Activated CD8-positive, alpha-beta memory T cell treated with anti-CD3 and anti-CD28 coated beads, Interleukin-2, amount 50 U/mL, for 24 hours (primary cell): Measurements from ENCODE around the gene RSU1.

ENCODE experiments used
- DNase-seq: peaks from one replicate; pipeline ENCODE4 v3.0.0-alpha.2; 2020; ENCODE audit errors: extremely low read depth

Gene RSU1

DNA sequence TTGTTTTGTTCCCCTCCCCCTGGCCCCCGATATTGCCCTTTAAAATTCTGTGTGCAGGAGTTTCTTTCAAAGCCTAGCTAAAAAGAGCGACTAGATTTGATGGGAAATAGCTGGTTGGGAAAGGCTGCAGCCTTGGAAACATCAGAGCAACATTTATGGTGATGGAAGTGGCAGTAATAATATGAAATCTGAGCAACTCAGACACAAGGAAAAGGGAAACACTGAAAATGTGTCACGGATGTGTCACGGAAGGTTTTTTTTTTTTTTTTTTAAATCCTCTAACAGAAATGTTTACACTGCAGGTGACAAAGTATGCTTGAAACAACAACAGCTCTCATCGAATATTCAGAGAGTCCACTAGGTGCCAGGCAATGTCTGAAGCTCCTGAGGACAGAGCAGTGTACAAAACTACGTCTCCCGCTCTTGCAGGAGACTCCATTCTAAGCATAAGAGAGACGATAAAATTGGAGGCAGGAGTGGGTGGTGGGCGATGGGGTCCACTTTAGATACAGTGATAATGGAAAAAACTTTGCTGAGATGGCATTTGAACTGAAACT lies 143.0 kb downstream of the RSU1 start:
- DNase-seq = no peak

DNA sequence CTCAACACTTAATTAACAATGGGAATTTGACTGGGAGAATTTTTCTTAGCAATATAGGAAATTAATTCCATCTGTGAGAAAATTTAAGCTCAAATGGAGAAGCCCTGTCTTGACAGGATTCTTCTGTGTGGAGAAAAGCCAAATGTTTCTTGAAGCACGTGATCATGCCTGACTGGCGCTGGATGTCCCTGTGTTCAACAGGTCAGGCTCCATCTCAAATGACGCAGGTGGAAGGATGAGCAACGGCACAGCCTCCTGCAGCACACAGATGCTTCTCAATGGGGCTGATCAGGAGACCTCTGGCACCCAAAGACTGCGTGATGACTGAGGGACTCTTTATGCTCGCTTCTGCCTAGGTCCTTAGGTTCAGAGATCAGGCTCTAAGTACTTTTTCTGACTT lies 143.8 kb downstream of the RSU1 start:
- no peak for DNase-seq

DNA sequence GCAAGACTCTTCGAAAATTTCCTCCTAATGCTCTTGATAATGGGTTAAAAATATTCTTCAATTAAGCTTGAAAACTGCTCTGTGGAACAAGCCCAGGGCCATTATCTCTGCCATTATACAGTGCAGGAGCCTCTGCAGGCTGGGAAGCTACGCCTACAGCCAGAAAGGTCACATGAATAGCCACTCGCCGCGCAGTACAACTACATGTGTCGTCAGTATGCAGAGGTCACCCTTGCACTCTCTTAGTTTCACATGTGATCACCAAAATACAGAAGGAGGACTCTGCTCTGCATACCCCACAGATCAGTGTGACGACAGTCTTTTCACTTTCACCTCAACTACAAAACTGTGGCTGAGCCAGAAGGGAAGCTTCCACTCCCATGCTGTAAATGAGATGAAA lies 153.8 kb downstream of the RSU1 start:
- DNase-seq = no peak

DNA sequence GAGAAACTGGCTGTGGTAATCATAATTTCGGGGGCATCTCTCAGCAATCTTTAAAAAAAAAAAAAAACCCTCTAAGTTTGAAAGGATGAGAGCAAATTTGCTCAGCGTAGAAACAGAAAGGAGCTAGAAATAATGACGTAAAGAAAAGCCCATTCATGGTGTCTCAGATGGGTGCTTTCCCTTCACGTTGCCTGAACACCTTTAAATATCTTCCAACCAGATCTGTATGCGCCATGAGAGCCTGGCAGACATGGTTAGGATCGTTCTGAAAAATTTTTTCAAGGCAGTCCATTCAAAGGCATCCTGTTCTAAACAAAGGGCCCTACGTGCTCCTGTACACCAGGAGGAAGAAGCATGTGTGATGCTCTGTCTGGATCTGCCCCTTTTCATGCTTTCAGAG lies 154.3 kb downstream of the RSU1 start:
- no peak for DNase-seq

DNA sequence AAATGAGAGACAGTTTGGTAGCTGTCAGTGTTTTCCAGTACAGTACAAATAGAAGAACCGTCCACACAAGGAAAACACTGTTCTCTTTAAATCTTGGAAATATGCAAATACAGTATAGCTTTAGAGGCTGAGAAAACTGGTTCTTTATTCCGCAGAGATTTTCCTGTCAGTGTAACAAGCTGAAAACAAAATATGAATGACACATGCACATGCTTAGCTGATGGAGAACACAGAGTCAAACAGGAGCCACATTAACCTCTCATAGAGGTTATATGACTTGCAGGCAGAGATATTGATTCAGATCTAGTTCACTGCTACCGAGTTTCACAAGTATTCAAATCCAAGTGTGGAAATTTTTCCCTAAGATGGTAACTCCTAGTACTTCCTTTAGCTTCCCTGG lies 160.3 kb downstream of the RSU1 start:
- no peak for DNase-seq

DNA sequence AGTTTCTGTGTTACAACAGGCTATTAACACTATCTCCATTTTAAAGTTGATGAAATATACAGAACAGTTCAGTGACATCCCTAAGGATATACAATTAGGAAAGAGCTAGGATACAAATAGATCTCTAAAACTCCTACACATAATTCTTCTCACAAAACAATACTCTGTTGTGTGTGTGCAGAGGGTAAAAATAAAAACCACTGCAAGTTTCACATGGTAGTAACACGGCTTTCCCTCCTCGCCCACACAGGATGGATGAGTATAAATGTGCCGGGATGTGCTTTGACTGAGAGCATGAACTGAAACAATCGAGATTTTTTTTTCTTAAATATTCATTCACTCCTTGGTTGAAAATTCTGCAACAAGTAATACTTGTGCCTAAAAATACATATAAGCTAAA lies 164.0 kb downstream of the RSU1 start:
- DNase-seq = no peak

DNA sequence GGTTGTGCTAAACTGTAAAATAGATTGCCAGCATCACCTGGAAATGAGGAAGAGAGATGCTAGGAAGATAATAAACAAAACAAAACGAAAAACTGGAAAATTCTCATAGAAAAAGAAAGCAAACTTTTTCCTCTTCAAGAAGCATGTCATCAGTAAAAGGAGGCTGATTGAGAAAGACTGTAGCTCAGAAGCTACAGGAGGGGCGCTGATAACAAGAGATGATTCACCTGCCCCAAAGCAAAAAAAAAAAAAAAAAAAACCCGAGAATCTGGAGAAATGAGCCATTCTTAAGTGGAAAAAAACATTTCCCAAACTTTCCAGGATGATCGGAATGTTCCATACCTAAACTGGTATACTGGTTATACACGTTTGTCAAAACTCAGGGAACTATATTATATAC lies 165.1 kb downstream of the RSU1 start:
- DNase-seq = no peak

DNA sequence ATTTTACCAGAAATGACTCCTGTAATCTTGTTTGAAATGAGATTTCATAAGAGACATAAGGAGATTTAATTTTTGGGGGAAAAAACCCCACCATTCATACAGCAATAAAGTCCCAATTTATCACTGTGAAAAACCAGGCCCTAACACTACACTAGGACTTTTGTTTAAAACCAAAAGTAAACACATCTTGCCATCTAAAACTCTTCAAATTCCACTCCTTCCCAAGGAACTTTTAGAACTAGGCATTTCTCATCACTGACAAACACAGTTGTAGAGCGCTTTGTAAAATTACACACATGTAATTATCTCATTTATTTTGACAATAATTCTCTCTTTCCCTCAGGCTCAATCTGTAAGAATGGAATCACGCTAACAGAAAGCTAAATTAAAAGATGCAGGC lies 167.5 kb downstream of the RSU1 start:
- no peak for DNase-seq

DNA sequence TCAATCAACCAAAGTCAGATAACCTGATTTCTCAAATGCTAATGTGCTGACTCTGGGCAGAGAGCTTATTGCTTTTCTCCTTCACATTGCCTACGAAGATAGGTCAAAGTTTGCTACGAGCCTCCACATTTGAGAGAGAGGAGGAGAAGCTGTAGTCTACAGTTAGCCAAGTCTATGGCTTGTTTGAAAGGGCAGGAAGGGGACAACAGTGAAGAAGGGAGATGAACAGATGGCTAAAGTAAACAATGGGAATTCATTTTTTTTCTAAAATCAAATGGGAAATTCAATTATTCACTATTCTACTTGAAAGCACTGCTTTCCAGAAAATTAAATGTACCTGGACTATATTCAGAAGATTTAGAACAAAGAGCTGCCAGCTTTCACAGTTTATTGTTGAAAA lies 168.9 kb downstream of the RSU1 start:
- DNase-seq = no peak

DNA sequence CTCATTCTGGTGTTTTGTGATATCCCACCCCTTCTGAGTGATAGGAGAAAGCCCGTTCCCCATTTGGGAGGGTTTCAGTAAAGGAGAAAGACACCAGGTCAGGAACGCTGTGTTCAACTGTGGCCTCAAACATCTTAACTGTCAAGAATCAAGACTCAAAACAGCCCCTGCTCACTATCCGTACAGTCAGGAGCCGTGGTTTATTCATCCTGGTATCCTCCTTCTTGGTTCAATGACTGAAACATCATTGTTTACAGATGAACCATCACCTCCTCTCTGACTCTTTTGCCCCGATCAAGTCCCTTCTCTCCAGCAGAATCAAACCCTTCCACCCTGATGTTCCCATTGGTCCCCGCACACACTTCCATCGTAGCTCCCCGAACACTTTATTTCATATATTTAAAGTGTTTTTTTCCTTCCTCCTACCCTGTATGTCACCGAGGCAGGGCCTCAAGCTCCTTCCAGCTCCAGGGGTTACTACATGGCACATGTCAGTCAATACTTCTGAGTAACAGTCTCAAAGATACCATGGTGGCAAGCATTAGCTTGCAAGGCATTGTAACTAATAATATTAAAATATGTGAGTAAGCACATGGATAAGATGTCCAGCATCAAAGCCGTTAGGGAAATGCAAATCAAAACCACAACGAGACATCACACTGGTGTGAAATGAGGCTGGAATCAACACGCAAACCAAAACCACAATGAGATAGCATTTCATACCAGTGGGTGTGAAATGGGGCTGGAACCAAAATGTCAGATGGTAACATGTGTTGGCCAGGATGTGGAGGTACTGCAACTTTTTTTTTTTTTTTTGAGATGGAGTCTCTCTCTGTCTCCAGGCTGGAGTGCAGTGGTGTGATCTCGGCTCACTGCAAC lies 170.8 kb downstream of the RSU1 start:
- DNase-seq = no peak

DNA sequence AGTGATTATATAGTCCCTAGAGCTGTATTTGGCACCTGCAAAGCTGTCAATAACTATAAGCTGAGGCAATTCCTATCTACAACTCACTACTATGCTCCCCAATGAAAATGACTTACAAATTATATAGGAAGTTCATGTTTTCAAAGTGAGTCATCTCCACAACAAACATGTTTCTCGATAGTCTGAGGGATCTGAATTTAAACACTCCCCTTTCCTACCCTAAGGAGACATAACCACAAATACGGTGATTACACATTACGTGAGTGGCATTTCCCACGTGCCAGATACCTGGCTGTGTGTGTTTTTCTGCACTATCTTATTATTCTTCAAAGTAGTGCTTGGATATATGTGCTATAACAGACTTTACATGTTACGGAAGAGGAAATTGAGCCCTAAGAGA lies 173.1 kb downstream of the RSU1 start:
- DNase-seq = no peak

DNA sequence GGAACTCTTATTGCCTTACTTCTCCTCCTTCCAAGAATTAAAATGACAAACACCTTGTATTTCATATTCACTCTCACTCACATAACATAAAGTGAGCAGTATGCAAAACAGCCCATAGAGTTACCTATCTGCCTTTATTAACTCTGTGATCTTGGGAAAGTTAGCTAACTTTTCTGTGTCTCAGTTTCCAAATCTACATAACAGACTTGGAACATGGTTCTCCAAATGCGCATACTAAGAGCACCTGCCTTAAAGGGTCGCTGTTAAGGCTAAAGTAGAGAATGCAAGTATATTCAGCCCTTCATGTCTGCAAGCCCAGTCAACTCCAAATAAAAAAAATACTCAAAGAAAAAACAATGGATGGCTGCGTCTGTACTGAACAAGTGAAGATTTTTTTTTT lies 173.7 kb downstream of the RSU1 start:
- no peak for DNase-seq

DNA sequence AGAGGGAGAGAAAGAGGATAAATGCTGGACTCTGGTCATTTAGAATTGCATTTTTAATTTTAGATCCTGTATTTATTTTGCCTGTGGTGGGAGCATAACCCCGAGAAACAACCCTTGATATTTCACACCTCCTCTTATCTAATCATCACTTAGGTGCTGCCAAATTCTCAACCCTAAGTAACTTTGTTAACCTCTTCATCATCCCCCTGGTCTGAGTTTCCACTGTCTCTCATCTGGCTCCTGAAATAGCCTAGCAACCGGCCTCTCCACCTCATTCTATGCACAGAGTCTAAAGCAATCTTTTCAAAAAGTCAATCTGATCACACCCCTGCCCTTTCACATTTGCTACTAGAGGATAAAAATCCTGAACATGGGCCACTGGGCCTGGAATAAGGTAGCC lies 177.1 kb downstream of the RSU1 start:
- DNase-seq = no peak

DNA sequence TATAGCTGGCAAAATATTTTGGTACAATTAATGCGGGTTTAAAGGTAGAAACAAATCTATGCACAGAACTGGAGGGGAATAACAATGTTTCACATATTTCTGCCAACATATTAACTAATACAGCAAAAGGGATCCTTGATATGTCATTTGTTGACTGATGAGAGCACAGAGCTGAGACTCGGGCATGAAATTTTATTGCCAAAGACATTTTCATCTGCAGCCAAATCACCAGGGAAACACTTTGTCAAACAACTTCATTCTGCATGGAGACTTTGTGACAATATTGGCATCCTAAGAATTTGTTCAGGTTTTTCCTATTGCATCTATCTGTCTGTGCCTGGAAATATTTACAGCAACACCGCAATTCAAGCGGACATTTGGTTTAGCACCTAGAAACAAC lies 177.8 kb downstream of the RSU1 start:
- DNase-seq = no peak

DNA sequence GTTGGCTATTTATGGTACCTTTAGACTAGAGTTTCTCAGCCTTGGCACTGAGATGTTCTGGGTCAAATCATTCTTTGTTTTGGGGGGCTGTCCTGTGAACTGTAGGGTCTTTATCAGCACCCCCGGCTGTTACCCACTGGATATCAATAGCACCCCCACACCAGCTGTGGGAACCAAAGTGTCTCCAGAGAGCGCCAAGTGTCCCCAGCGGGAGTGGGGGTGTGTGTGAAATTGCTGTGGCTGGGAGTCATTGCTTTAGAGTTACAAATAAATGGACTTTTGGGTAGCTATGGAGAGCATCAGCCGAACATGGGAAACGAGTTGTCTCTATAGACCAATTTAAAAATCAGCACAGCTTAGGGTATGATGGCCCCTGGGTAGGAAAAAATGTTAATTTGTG lies 184.2 kb downstream of the RSU1 start:
- DNase-seq = no peak

DNA sequence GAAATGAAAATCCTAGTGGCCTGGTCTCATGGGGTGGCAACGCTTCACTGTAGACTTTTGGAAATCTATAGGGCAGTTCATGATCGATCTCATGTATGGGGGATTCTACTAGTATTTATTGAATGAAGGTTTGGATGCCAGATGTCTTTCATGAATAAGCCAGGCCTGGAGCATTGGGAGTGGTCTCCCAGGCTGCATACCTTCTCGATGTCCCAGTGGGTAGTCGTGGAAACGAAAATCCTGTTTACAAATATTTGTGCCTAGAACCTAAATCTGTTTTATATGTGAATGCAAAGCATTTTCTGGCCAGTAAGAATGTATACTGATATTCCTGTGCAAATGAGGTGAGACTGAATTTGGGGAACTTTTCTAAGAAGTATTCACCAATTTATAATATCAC lies 190.5 kb downstream of the RSU1 start:
- DNase-seq = no peak

DNA sequence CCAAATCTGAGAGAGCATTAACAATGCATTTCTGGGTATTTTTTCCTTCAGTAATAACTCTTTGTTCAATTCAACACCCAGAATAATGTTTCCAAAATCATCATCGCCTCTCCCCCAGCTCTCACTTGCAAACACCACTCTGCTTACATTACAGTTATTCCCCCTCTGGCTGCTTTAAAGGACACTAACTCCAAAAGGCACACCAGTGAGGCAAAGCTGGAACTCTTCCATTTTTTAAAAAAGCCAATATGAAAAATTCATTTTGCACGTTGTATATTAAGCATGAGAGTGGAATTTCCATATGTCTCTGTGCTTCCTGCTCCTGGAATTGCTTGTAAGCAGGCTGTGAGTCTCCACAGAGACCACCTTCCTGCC lies 204.3 kb downstream of the RSU1 start:
- no peak for DNase-seq

DNA sequence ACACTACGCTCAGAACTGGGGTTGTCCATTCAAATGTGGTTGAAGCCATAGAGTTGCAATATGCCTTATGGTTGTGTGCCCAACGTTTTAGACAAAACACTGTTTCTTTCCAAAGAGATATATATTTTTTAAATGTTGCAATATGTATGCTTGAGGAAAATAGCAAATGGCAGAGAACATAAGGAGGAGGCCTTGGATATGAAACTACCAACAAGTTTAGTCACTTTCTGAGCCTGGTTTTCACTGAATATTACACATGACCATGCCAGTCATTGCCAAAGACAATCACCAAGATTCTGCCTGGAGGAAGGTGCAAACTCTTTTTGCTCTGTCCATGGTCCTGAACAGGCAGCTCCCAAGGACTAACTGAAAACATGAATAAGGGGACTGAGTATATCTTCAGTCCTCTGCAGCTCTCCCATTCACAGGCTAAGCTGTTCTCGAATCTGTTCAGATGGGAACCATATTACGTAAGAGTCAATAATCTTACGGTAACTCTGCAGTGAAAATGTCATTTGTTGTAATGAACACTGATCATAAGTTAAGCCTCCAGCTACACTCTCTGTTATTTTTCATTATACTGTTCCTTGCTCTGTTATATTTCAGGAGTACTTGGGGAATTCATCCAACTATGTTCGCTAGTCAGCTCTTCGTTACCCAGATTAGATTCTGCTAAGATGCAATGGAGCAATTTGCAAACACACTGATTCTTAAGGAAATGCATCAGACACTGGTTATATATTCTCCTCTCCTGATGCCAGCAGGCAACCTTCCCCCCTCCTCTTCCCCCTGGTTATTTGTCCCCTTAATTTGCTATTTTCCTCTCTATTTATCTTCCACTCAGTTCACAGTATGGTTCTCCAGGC lies 204.9 kb downstream of the RSU1 start:
- DNase-seq = no peak

DNA sequence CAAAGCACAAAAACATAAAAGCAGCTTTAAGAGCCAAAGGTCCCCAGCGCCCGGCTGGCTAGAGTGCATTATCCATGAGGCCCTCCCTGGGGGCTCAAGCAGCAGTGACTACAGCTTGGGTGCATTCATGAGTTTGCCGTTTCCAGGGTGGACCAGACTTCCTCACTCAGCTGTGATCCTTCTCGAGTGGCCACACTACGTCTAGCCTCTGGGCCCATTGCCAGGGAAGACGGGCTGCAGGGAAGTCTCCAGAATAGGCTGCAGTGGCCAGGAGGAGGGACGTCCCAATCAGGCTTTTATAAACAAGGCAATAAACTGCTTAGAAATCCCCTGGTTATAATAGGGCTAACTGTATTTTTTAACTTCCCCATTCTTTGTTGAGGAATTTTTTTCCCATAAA lies 206.2 kb downstream of the RSU1 start:
- no peak for DNase-seq

DNA sequence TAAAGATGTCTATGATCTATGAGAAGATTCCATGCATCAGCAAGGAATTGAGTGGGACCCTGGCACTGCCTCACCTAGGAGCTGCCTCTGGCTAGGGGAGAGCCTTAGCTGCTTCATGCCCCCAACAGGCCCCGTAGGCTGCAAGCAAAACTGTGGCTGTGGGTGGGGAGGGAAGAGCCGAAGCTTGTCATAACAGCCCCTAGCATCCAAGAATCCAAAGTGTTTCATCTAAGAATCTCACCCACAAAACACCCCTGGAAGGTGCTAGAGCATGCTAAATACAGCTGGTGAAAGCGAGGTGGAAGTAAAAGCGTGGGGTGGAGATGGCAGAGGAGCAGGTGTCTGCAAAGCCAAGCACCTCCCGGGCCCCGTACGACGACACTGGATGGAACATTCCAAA lies 208.0 kb downstream of the RSU1 start:
- DNase-seq = no peak

DNA sequence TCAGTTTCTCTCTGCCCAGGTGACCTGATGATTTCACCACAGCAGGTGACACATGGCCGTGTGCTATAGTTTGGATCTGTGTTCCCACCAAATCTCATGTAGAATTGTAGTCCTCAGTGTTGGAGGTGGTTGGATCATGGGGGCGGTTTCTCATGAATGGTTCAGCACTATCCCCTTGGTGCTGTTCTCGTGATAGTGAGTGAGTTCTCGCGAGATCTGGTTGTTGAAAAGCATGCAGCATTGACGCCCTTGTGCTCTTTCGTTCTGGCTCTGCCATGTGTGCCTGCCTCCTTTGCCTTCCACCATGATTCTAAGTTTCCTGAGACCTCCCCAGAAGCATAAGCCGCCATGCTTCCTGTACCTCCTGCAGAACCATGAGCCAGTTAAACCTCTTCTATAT lies 210.3 kb downstream of the RSU1 start:
- no peak for DNase-seq

DNA sequence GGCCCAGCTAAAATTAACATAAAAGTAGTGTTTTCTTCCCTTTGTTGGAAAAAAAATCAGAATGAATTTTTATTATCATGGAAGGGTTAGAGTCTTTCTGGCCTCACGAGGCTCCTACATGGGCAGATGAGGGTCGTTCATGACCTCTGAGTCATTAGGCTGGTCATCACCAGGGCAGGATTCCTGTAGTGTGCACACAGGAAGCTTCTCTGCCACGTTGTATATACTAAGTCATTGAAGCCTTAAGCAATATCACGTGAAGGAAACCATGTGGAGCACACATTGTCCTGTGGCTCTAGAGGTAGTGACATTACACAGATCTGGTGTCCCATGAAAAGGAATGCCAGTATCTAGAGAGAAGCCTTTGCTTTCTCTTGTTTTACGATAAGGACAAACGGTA lies 210.8 kb downstream of the RSU1 start:
- DNase-seq = no peak

DNA sequence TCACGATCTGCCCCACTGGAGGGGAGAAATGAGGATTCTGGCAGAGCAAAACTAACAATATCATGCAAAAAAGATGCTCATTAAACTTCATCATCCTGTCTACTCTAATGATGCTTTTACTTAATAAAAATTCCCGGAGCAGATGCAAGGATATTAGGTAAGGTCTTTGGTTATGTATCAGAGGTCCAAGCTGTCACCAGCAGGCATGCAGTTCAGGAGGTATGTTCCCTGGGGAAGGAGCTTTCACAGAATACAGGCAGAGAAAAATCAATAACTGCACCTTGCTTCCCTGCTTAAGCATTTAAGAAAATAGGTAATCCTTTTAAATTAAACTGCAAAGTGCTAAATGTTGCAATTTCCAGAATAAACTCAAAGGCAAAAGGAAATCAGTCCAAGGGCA lies 213.9 kb downstream of the RSU1 start:
- DNase-seq = no peak
